Mammary epithelial cell (primary cell): ENCODE data around the gene CMC1.

Experiments
- EZH2 ChIP-seq: IDR thresholded peaks from 2 replicates; pipeline ENCODE4 v1.6.1; 2012; ENCODE audit warnings: low read length, inconsistent platforms, borderline replicate concordance
- TF ChIP-seq, protein P1 (sequence below), 2 donors: IDR thresholded peaks in 1 of 2; conservative IDR thresholded peaks in 1 of 2; 2 replicates each; pipeline ENCODE4 v1.5.1; 2011 to 2012; ENCODE audit warnings: inconsistent platforms in 2 of 2, low read length in 2 of 2, mild to moderate bottlenecking in 2 of 2, control low read depth in 1 of 2, low read depth in 1 of 2; ENCODE audit not compliant: insufficient read depth in 1 of 2; ENCODE audit errors: extremely low read depth in 1 of 2

DNA sequence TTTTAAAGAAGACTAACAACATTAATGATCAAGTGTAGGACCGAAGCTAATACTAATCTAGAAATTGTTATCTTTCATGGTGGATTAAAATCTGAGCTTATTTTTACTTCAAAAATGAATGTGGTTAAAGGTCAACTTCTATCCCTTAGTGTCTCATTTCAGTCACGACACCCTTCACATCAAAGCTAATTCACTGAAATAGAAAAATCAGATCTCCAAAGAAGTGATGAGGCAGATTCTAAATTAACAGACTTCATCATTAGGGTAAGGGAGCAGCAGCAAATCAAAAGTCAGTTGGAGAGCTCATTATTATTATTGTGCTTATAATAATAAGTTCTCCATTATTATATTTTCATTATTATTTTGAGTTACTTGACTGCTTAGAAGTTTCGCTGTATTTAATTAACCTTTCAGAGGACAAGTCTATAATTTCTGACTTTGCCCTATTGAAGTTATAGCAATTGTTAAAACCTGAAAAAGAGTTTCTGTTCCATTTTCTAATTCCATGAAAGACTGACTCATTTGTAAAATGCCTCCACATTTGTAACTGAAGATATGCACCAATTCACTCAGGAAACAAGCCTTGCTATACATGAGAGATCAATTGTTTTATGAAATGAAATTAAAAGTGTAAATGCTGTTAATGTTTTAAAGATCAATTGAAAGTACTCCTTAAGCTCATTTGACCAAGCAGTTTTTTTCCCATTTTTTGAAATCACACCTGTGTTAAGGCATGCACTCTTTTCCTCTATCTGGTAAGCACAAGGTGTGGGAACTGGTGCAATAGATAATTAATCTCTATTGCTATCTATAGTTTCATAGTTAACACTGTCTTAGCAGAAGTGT is 23.1 kb upstream of the CMC1 start:
- TF ChIP-seq, protein P1, sequence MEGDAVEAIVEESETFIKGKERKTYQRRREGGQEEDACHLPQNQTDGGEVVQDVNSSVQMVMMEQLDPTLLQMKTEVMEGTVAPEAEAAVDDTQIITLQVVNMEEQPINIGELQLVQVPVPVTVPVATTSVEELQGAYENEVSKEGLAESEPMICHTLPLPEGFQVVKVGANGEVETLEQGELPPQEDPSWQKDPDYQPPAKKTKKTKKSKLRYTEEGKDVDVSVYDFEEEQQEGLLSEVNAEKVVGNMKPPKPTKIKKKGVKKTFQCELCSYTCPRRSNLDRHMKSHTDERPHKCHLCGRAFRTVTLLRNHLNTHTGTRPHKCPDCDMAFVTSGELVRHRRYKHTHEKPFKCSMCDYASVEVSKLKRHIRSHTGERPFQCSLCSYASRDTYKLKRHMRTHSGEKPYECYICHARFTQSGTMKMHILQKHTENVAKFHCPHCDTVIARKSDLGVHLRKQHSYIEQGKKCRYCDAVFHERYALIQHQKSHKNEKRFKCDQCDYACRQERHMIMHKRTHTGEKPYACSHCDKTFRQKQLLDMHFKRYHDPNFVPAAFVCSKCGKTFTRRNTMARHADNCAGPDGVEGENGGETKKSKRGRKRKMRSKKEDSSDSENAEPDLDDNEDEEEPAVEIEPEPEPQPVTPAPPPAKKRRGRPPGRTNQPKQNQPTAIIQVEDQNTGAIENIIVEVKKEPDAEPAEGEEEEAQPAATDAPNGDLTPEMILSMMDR (conservative IDR thresholded peaks at IDR 0.05 in 1 of 2, IDR thresholded peaks at IDR 0.05 in 1 of 2; ENCODE audit: extremely low read depth in 1 of 2, insufficient read depth in 1 of 2, low read depth in 1 of 2, low read length in 2 of 2): no peak
- TF ChIP-seq EZH2: no peak
